Ishikawa (cell line): ENCODE data around the gene CDH18.

Experiments used
- CEBPB ChIP-seq: IDR thresholded peaks from 2 replicates; pipeline ENCODE4 v1.6.1; 2012
- CREB1 ChIP-seq: IDR thresholded peaks from 2 replicates; pipeline ENCODE4 v1.6.1; 2012; ENCODE audit warnings: low read depth
- EGR1 ChIP-seq: IDR thresholded peaks from 2 replicates; pipeline ENCODE4 v1.6.1; 2012
- EP300 ChIP-seq: IDR thresholded peaks from 2 replicates; pipeline ENCODE4 v1.6.1; 2012; ENCODE audit warnings: borderline replicate concordance
- FOXM1 ChIP-seq: IDR thresholded peaks from 2 replicates; pipeline ENCODE4 v1.6.1; 2012; ENCODE audit warnings: low read depth, borderline replicate concordance
- NFIC ChIP-seq: IDR thresholded peaks from 2 replicates; pipeline ENCODE4 v1.6.1; 2012
- RAD21 ChIP-seq: IDR thresholded peaks from 2 replicates; pipeline ENCODE4 v1.6.1; 2012; ENCODE audit warnings: low read depth
- TAF1 ChIP-seq: IDR thresholded peaks from 2 replicates; pipeline ENCODE4 v1.6.1; 2012; ENCODE audit warnings: low read depth, mild to moderate bottlenecking
- TCF12 ChIP-seq: IDR thresholded peaks from 2 replicates; pipeline ENCODE4 v1.6.1; 2012; ENCODE audit warnings: low read depth
- TEAD4 ChIP-seq: IDR thresholded peaks from 2 replicates; pipeline ENCODE4 v1.6.1; 2012
- USF1 ChIP-seq: IDR thresholded peaks from 2 replicates; pipeline ENCODE4 v1.6.1; 2012
- YY1 ChIP-seq: IDR thresholded peaks from 2 replicates; pipeline ENCODE4 v1.6.1; 2012; ENCODE audit warnings: low read depth
- ZBTB7A ChIP-seq: IDR thresholded peaks from 2 replicates; pipeline ENCODE4 v1.6.1; 2012; ENCODE audit warnings: low read depth
- TF ChIP-seq, protein P1 (sequence below): IDR thresholded peaks from 2 replicates; pipeline ENCODE4 v1.6.1; 2012
- TF ChIP-seq, protein P2 (sequence below): IDR thresholded peaks from 2 replicates; pipeline ENCODE4 v1.6.1; 2012; ENCODE audit warnings: low read depth, mild to moderate bottlenecking

The CDH18 gene

GRCh38 chr5:19977099-19977498, 10.9 kb downstream of the CDH18 start:
- TF ChIP-seq ZBTB7A (no peak), FOXM1 (no peak), TAF1 (no peak), TEAD4 (no peak), CEBPB (no peak), EGR1 (no peak)

DNA sequence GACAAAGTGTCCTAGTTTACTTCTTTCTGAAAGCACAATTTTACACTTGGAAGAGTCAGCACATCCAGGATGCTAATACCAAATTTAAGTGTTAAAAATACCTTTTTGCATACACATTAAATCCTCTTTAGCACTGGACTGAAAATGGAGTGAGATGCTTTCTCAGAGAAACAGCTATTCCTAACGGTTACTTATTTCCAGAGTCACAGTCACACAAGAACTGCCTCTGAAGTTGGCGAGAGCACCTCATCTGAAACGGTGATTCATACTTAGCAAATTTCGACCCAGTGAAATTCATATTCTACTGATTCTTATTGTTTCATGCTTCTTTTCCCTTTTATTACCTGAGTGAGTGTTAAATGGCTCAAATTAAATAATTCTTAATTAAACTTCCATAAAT, 12.2 kb downstream of the CDH18 start:
- no peak for TF ChIP-seq FOXM1
- TF ChIP-seq, protein P1, sequence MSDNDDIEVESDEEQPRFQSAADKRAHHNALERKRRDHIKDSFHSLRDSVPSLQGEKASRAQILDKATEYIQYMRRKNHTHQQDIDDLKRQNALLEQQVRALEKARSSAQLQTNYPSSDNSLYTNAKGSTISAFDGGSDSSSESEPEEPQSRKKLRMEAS: no peak
- TF ChIP-seq ZBTB7A: no peak
- no peak for TF ChIP-seq USF1
- no peak for TF ChIP-seq TAF1
- TF ChIP-seq CREB1: no peak
- no peak for TF ChIP-seq YY1
- TF ChIP-seq, protein P2, sequence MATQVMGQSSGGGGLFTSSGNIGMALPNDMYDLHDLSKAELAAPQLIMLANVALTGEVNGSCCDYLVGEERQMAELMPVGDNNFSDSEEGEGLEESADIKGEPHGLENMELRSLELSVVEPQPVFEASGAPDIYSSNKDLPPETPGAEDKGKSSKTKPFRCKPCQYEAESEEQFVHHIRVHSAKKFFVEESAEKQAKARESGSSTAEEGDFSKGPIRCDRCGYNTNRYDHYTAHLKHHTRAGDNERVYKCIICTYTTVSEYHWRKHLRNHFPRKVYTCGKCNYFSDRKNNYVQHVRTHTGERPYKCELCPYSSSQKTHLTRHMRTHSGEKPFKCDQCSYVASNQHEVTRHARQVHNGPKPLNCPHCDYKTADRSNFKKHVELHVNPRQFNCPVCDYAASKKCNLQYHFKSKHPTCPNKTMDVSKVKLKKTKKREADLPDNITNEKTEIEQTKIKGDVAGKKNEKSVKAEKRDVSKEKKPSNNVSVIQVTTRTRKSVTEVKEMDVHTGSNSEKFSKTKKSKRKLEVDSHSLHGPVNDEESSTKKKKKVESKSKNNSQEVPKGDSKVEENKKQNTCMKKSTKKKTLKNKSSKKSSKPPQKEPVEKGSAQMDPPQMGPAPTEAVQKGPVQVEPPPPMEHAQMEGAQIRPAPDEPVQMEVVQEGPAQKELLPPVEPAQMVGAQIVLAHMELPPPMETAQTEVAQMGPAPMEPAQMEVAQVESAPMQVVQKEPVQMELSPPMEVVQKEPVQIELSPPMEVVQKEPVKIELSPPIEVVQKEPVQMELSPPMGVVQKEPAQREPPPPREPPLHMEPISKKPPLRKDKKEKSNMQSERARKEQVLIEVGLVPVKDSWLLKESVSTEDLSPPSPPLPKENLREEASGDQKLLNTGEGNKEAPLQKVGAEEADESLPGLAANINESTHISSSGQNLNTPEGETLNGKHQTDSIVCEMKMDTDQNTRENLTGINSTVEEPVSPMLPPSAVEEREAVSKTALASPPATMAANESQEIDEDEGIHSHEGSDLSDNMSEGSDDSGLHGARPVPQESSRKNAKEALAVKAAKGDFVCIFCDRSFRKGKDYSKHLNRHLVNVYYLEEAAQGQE: no peak
- TF ChIP-seq TCF12: no peak
- no peak for TF ChIP-seq EP300
- TF ChIP-seq TEAD4: no peak

DNA sequence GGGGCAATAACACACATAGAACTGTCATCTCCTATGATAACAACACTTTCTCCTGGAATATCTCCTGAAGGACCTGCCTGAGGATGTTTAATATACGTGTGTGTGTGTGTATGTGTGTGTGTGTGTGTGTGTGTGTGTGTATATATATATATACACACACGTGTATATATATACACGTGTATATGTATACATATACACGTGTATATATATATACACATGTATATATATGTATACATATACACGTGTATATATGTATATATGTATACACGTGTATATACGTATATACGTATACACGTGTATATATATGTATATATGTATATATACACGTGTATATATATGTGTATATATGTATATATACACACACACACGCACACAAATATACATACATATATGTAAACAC, 27.5 kb downstream of the CDH18 start:
- TF ChIP-seq YY1 (no peak), ZBTB7A (no peak)

- no peak for TF ChIP-seq USF1
- no peak for TF ChIP-seq RAD21
- TF ChIP-seq CEBPB: no peak
- no peak for TF ChIP-seq FOXM1
- no peak for TF ChIP-seq YY1
- no peak for TF ChIP-seq NFIC
- TF ChIP-seq, protein P2: no peak
- TF ChIP-seq EGR1: no peak
- no peak for TF ChIP-seq EP300
- TF ChIP-seq, protein P1: no peak
- no peak for TF ChIP-seq TCF12
- no peak for TF ChIP-seq TEAD4
- TF ChIP-seq TAF1: no peak
- TF ChIP-seq ZBTB7A: no peak
- TF ChIP-seq CREB1: no peak
Observed at GRCh38 chr5:19959830-19960384, 28.1 kb downstream of the CDH18 start.

GRCh38 chr5:19950897-19951296, 37.1 kb downstream of the CDH18 start:
- TF ChIP-seq TEAD4: no peak
- TF ChIP-seq CREB1: no peak
- TF ChIP-seq NFIC: no peak
- no peak for TF ChIP-seq RAD21
- TF ChIP-seq, protein P2: no peak
- TF ChIP-seq CEBPB: no peak
- no peak for TF ChIP-seq ZBTB7A
